SIG-M5 treated with dmso at 0.1 percent for 504 hours (cell line): ENCODE results near the gene ZYX.

Experiments used
- DNase-seq: peaks from one replicate; lab custom pipeline; 2025; ENCODE audit not compliant: unreplicated experiment; lab: John Stamatoyannopoulos, UW

The ZYX gene

GRCh38 chr7:143362131-143363015 is 18.8 kb upstream of the ZYX start, which contains the start of gene FAM131B:
Gene FAM131B, minus strand, starts transcription at chr7:143362713. Its CDS starts 110 bp downstream, at chr7:143362603.
- DNase-seq: no peak

DNA sequence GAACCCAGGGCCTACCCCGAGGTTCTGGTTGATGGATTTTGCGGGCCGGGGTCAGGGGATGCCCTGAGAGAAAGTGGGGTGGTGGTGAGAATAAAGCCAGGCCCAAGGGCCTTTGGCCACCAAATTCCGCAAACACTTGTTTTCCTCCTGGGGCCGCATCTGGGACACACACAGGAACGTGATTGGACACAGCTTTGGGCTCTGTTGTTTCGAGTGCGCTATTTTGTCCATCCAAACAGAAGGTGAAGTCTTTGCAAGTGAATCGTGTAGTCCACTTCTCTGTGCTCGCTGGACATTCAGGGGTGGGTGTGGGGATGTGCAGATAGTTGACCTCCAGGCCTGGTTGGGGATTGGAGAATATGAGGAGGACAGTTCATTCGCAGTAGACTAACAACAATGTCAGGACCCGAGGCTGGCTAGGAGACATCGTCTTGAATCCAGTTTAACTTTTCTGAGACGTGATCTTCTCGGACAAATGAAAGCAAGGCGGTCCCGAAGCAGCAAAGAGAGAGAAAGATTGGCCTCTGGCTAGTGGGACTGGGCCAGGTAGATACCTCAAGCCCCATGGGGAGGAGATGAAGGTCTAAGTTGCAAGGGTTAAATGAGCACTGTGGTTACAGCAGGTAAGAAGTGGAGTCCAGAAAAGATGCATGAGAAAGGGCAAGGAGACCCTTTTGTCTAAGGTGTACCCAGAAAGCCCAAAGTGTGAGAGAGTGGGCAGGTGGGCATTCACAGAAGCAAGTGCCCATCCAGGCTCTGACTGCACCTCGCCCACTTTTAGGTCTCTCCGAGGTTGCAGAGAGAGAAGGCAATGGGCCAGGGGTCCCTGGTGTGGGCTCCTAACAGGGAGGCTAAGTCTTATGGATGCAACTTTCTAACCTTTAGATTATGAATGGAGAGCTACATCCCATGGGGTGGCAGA is 17.9 kb upstream of the ZYX start:
- no peak for DNase-seq

GRCh38 chr7:143367972-143368371 is 13.2 kb upstream of the ZYX start:
- no peak for DNase-seq

DNA sequence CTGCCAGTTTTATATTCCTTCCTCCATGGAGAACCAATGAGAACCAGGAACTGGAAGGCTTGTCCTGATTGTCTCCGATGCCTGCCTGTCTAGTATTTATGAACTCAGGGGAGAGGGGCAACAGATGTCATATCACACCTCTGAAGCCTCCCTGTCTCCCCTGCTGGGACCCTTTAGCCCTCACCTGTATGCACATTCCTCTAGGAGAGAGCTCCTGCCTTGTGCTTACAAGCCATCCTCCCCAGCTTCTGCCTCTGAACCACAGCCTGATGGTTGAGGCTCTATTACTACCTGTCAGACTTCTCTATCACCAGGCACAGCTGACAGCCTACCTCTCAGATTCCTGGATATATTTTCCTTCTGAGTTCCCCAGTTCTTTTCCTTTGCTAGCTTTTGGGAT is 12.8 kb upstream of the ZYX start:
- no peak for DNase-seq

DNA sequence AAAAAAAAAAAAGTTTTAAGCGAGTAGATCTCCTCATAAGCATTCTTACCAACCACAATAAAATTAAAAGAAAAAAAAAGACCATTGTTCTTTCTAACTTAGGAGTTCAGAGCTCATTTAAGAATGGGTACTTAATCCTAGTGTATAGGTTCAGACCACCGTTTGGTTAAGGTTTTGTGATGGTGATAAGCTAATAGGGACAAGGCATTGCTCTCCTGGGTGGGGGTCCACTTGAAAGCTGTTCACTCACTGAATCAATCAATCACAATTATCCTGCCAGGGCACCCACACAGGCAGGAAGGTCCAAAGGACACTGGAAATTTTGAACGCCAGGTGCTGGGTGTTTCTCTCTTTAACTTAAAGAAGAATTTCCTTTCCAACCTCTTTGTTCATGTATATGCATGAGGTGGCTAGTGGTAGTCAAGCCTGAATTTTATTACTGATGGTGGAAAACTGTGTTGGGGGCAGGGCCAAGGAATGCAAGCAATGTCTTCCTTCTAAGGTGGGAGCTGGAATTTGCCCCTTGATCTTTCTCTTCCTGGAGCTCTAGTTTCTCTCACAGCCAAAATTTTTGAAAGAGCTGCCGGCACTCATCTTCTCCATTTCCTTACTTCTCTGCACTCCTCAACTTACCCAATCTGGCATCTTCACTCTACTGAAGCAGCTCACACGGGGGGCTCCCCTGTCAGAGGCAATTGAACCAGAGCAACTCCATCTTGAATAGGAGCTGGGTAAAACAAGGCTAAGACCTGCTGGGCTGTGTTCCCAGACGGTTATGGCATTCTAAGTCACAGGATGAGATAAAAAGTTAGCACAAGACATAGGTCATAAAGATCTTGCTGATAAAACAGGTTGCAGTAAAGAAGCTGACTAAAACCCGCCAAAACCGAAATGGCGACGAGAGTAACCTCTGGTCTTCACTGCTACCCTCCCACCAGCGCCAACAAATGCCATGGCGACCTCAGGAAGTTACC is 11.2 kb upstream of the ZYX start:
- no peak for DNase-seq

- peak; percentile 60 for DNase-seq
These were observed 9.1 kb upstream of the ZYX start for GRCh38 chr7:143372070-143372469.

DNA sequence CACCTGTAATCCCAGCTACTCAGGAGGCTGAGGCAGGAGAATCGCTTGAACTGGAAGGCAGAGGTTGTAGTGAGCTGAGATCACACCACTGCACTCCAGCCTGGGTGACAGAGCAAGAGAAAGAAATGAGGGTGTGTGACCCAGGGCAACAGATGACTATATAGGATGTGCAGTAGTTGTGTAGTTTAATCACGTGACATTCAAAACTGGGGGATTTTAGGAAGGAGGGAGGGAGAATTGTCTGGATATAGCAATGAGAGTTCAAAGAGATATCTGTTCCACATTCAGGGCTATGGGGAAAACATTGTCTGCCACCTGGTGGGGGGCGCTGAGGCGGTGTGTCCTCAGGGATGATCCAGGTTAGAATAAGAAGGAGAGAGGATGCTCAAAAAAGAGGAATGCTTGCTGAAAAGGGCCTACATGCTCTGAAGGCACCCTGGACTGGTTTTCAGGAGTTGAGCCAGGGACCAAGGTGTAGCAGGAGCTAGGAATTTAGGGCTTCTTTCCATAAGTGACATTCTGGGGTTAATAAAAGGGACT is 7.8 kb upstream of the ZYX start:
- DNase-seq: no peak

DNA sequence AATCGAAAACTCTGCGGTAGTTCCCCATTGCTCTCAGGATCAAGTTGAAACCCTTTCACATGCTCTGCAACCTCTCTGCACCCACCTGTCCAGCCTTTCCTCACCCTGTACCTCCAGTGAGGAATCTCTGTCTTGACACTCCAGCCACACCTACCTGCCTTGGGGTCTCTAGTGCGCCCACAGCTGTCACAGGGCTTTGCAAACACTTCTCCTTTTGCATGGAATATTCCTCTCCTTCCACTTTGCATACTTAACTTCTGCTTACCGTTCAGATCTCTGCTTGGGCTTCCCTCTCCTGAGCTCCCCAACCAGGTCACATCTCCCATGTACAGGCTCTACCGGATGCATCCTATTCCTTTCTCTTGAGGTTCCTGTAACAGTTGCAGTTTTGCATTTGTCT is 6.6 kb upstream of the ZYX start:
- DNase-seq: peak; percentile 61

DNA sequence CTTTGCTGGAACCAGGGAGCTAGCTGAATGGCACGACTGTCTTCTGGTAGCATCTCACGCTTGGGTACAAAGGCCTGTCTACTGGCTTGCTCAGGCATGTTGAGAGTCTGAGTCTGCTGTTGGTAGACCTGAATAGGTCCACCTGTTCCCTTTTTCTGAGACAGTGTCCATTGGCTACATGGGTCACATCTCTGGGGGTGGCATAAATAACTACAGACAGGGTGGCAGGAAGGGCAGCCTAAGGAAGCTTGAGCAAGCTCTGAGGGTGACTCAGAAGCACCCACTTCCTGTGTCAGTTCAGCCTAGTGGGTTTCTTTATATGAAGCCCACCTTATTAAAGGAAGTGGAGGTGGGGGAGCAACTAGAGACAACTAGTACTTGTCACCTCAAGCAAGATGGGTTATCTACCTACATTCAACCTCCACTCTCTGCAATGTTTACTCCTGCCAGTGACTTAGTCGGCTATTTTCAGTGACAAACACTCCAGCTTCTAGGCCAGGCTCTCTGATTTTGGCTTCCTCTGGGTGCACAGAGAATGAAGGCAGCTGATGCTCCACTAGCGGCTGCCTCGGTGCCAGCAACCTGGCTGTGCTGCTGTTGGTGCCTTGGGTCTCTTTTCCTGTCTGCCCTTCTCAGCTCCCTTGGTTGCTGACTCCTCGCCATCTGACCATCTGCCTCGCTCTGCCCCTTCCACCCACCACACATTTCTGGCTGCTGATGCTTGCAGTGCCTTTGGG is 5.7 kb upstream of the ZYX start:
- peak; percentile 93 for DNase-seq

GRCh38 chr7:143376396-143376795 is 4.7 kb upstream of the ZYX start:
- peak; percentile 52 for DNase-seq

- DNase-seq: no peak
These were observed 1.4 kb upstream of the ZYX start for GRCh38 chr7:143379611-143380259.

DNA sequence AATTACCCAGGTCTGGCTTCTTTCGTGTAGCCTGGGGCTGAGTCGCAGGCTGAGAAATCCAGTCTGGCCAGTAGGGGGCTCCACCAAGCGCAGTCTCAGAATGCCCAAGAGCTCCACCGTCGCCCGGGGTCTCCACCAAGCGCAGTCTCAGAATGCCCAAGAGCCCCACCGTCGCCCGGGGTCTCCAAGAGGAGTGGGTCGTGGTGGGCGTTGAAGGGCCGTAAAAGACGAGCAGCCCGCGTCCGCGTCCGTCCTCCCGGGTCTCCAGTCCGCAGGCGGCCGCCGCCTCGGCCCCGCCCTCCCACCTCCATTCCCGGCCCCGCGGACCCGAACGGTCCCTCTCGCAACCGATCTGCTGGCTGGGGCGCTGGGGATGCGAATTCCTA is 892 bp upstream of the ZYX start:
- DNase-seq: peak; percentile 85

GRCh38 chr7:143381427-143382125 is 431 bp downstream of the ZYX start:
- no peak for DNase-seq

- DNase-seq: no peak
These were observed 1.1 kb downstream of the ZYX start for GRCh38 chr7:143382126-143382790.

DNA sequence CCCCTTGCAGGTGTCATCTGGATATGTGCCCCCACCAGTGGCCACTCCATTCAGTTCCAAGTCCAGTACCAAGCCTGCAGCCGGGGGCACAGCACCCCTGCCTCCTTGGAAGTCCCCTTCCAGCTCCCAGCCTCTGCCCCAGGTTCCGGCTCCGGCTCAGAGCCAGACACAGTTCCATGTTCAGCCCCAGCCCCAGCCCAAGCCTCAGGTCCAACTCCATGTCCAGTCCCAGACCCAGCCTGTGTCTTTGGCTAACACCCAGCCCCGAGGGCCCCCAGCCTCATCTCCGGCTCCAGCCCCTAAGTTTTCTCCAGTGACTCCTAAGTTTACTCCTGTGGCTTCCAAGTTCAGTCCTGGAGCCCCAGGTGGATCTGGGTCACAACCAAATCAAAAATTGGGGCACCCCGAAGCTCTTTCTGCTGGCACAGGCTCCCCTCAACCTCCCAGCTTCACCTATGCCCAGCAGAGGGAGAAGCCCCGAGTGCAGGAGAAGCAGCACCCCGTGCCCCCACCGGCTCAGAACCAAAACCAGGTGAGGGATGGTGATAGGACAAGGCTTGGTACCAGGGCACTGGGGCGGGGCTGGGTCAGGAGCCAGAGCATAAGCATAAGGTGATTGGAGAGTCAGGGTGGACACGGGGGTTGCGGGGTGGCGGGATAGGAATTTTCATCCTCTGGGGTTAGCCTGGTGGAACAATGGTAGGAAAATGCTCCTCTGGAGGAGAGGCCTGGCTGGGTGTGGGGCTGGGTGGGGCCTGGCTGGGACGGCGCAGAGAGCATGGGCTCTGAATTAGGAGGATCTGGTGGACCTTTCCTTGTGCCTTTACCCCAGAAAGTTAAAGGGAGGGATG is 1.9 kb downstream of the ZYX start:
- no peak for DNase-seq

GRCh38 chr7:143383642-143383957 is 2.5 kb downstream of the ZYX start:
- no peak for DNase-seq

DNA sequence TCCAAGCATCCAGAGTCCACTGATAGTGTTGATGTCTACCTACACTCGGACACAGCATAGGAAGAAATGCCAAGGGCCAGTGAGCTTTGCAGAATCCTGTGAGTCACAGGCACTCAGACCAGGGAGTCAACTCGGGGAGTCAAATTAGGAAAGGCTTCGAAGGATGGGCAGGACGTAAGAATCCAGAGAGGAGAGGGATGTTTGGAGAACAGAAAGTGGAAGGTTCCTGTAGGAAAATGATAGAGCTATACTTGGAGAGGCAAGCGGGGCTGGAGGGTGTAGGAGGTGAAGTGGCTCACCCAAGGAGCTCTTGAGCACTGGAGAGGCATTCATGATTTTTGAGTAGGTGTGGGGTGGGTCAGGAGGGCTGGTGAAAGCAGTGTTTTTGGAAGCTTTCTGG is 3.0 kb downstream of the ZYX start:
- no peak for DNase-seq
